GM12872 (cell line): ENCODE measurements around the gene RETREG1.

Experiments
- CTCF ChIP-seq: IDR thresholded peaks from 3 replicates; pipeline ENCODE4 v1.5.1; 2011; ENCODE audit warnings: low read depth, mild to moderate bottlenecking, low read length, moderate library complexity; ENCODE audit not compliant: insufficient read depth

The RETREG1 gene

GRCh38 chr5:16568875-16569580 is 47.8 kb downstream of the RETREG1 start:
- TF ChIP-seq CTCF = no peak

GRCh38 chr5:16567365-16567764 is 49.4 kb downstream of the RETREG1 start:
- TF ChIP-seq CTCF = no peak

- no peak for TF ChIP-seq CTCF
Measured at GRCh38 chr5:16565118-16565517, 51.7 kb downstream of the RETREG1 start.

- TF ChIP-seq CTCF = no peak
Measured at GRCh38 chr5:16564248-16564867, 52.4 kb downstream of the RETREG1 start.

- TF ChIP-seq CTCF = no peak
Measured at GRCh38 chr5:16563686-16564085, 53.1 kb downstream of the RETREG1 start.

GRCh38 chr5:16561660-16562059 is 55.1 kb downstream of the RETREG1 start:
- TF ChIP-seq CTCF = no peak

- no peak for TF ChIP-seq CTCF
Measured at GRCh38 chr5:16559702-16560101, 57.1 kb downstream of the RETREG1 start.
